HAP-1 (cell line): ENCODE results near the gene ATM.

Experiments
- DNase-seq, 2 experiments: peaks; one replicate each; pipeline ENCODE4 v3.0.0-alpha.2; 2016 to 2020; ENCODE audit warnings: low spot score in 2 of 2
- H3K27me3 ChIP-seq: fragments of 250-450 bp; sonication (Bioruptor Pico); 2 replicates; pipeline ENCODE4 v1.5.1; 2020; ENCODE audit warnings: low read depth, mild to moderate bottlenecking, moderate library complexity
- H3K36me3 ChIP-seq: fragments of 250-450 bp; sonication (Bioruptor Pico); replicated peaks from 2 replicates; pipeline ENCODE4 v1.5.1; 2020; ENCODE audit warnings: mild to moderate bottlenecking
- H3K4me1 ChIP-seq: fragments of 250-450 bp; sonication (Bioruptor Pico); 2 replicates; pipeline ENCODE4 v1.5.1; 2020; ENCODE audit warnings: mild to moderate bottlenecking
- H3K4me3 ChIP-seq: fragments of 250-450 bp; sonication (Bioruptor Pico); 2 replicates; pipeline ENCODE4 v1.5.1; 2020; ENCODE audit warnings: mild to moderate bottlenecking, moderate library complexity
- H3K9me3 ChIP-seq: fragments of 250-450 bp; sonication (Bioruptor Pico); 2 replicates; pipeline ENCODE4 v1.5.1; 2020; ENCODE audit warnings: mild to moderate bottlenecking, moderate library complexity
- in situ Hi-C: fragments of 300-500 bp; cut with MboI; formaldehyde crosslinking; loops from 3 replicates; pipeline ENCODE4 v1.14.3; 2020; ENCODE audit warnings: low sequenced_read_pairs, inconsistent platforms, mixed read lengths

Gene ATM

DNA sequence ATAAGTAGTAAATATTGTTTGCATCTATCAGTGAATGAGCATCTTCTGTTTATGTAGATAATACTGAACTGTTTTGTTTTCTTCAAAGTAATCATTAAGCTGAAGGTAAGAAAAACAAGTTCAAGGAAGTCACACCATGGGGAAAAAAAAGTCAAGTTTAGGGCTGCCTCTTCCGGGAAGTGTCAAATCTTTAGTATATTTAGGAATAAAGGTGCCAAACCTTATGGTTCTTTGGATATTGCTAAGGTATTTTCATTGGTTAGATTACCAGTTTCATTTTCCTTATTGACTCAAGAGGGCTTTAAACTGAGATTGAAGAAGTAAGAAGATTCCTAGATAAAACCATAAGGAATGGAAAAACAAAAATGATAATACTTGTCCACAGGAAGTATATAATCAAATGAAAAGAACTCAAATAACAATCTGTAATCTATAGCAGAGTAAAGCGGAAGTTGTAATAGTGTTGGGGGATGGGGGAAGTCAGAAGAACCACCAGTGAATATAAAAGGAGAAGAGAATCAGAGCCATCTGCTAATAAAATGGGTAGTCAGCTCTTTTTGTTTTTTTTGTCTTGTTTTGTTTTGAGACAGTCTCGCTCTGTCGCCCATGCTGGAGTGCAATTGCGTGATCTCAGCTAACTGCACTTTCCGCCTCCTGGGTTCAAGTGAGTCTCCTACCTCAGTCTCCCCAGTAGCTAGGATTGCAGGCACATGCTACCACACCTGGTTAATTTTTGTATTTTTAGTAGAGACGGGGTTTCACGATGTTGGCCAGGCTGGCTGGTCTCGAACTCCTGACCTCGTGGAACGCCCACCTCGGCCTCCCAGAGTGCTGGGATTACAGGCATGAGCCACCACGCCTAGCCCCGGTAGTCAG lies 2.3 kb downstream of the ATM start:
- no peaks in the 10 kb centered on the region for H3K9me3 ChIP-seq
- H3K4me1 ChIP-seq: peaks cover 21% of the 10 kb centered on the region
- no peak for DNase-seq
- peak overlapping the region; percentile 69 for H3K4me3 ChIP-seq
- in situ Hi-C loops: loop anchor here (10.0 to 25.0 kb wide), 2 partner anchors 270 to 437 kb away; partner anchors contain the start of genes DDX10 and POGLUT3
- peaks cover 27% of the 10 kb centered on the region for H3K36me3 ChIP-seq
- H3K27me3 ChIP-seq: no peaks in the 10 kb centered on the region

- Histone ChIP-seq H3K4me3 (no peak overlapping the region), H3K9me3 (no peaks in the 10 kb centered on the region), H3K4me1 (peaks cover 16% of the 10 kb centered on the region), H3K36me3 (peaks cover 35% of the 10 kb centered on the region), H3K27me3 (no peaks in the 10 kb centered on the region)
- DNase-seq: no peak
- in situ Hi-C loops: loop anchor here (10.0 kb wide), 1 partner anchor 269 kb away; the partner anchor contains the start of gene POGLUT3
Measured at GRCh38 chr11:108226036-108226435, 3.2 kb downstream of the ATM start.

- in situ Hi-C loops: loop anchor here (10.0 kb wide), 1 partner anchor 267 kb away; the partner anchor contains the start of gene POGLUT3
- Histone ChIP-seq H3K27me3 (no peaks in the 10 kb centered on the region), H3K4me3 (no peak overlapping the region), H3K4me1 (peaks cover 16% of the 10 kb centered on the region), H3K9me3 (no peaks in the 10 kb centered on the region; the same call in 1 of the 2 replicates), H3K36me3 (peaks cover 45% of the 10 kb centered on the region)
- DNase-seq: no peak
Measured at GRCh38 chr11:108228251-108228650, 5.4 kb downstream of the ATM start.

DNA sequence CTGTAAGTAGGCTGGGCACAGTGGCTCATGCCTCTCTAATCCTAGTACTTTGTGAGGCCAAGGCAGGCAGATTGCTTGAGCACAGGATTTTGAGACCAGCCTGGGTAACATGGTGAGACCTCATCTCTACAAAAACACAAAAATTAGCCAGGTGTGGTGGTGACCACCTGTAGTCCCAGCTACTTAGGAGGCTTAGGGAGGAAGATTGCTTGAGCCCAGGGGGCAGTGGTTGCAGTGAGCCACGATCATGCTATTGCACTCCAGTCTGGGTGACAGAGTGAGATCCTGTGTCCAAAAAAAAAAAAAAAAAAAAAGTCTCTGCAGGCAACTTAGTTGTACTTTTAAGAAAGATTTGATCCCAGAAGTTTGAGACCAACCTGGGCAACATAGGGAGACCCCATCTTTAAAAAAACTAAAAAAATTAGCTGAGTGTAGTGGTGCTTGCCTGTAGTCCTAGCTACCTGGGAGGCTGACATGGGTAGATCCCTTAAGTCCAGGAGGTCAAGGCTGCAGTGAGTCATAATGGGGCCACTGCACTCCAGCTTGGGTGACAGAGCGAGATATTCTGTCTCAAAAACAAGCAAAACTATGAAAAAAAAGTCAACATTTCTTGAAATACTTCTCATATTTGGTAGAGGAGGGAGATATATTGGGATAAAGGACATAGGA lies 10.5 kb downstream of the ATM start:
- H3K9me3 ChIP-seq: no peaks in the 10 kb centered on the region; the same call in 1 of the 2 replicates
- no peaks in the 10 kb centered on the region; the same call in 1 of the 2 replicates for H3K4me1 ChIP-seq
- in situ Hi-C loops: no loop called here
- H3K4me3 ChIP-seq: no peak overlapping the region
- no peak for DNase-seq
- H3K27me3 ChIP-seq: no peaks in the 10 kb centered on the region
- H3K36me3 ChIP-seq: peaks cover 52% of the 10 kb centered on the region

DNA sequence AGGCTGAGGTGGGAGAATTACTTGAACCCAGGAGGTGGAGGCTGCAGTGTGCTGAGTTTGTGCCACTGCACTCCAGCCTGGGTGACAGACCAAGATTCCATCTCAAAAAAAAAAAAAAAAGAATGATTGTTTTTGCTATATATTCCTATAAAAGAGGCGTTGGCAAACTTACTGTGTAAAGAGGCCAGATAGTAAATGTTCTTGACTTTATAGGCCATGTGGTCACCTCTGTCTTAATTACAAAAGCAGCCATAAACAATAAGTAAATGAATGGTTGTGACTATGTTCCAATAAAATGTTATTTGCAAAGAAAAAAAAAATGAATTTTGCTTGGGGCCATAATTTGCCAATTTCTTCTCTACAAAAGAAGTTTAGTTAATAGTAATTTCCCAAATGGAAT lies 12.3 kb downstream of the ATM start:
- DNase-seq: no peak
- H3K4me3 ChIP-seq: no peak overlapping the region
- in situ Hi-C loops: no loop called here
- no peaks in the 10 kb centered on the region for H3K27me3 ChIP-seq
- H3K36me3 ChIP-seq: peaks cover 40% of the 10 kb centered on the region
- H3K9me3 ChIP-seq: no peaks in the 10 kb centered on the region; the same call in 1 of the 2 replicates
- H3K4me1 ChIP-seq: no peaks in the 10 kb centered on the region

DNA sequence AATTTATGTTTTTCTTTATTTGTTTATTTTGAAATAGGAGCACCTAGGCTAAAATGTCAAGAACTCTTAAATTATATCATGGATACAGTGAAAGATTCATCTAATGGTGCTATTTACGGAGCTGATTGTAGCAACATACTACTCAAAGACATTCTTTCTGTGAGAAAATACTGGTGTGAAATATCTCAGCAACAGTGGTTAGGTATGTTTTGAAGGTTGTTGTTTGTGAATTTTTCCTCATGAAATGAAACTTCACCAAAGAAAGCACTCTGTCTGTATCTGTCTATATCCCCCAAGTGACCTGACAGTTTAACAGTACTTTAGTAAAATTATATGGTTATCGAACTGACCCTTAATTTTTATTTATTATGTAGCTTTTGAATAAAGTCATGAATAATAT lies 12.8 kb downstream of the ATM start:
- in situ Hi-C loops: no loop called here
- Histone ChIP-seq H3K27me3 (no peaks in the 10 kb centered on the region), H3K9me3 (no peaks in the 10 kb centered on the region; the same call in 1 of the 2 replicates), H3K4me1 (no peaks in the 10 kb centered on the region), H3K4me3 (no peak overlapping the region), H3K36me3 (peaks cover 40% of the 10 kb centered on the region)
- no peak for DNase-seq

DNA sequence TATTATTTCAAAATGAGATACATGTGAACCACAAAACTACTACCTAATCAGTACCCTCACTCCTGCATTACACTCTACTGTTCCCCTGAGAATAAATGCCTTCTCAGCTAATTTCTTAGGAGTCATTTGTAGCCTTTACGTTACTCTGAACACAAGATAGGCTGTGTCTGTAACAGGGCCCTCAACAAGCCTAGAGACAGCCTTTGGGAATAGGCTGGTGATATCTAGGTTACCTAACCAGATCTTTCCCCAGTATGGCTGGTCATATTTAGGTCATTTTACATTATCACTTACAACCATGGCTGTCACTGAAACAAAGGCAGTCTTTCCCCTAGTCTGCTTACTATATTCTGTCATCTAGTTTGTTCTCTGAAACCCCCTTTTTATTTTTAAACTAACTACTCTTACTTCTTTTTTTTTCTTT lies 14.2 kb downstream of the ATM start:
- Histone ChIP-seq H3K9me3 (no peaks in the 10 kb centered on the region), H3K27me3 (no peaks in the 10 kb centered on the region), H3K4me1 (no peaks in the 10 kb centered on the region), H3K36me3 (peaks cover 28% of the 10 kb centered on the region), H3K4me3 (no peak overlapping the region)
- in situ Hi-C loops: no loop called here
- DNase-seq: no peak

DNA sequence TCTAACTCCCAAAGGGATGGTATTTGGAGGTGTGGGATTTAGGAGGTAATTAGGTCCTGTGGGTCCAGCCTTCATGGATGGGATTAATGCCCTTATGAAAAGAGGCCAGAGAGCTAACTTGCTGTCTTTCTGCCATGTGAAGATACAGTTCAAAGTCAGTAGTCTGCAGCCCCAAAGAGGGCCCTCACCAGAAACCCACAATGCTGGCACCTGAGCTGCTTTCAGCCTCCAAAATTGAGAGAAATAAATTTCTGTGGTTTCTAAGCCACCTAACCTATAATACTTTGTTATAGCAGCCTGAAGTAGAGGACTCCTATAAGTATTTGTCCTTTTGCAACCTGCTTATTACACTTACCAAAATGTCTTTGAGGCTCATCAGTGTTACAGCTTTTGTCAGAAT lies 16.2 kb downstream of the ATM start:
- in situ Hi-C loops: no loop called here
- DNase-seq: no peak
- Histone ChIP-seq H3K9me3 (no peaks in the 10 kb centered on the region), H3K36me3 (peaks cover 24% of the 10 kb centered on the region), H3K4me3 (no peak overlapping the region), H3K27me3 (no peaks in the 10 kb centered on the region), H3K4me1 (no peaks in the 10 kb centered on the region)

- Histone ChIP-seq H3K36me3 (peaks cover 28% of the 10 kb centered on the region), H3K9me3 (no peaks in the 10 kb centered on the region), H3K4me3 (no peak overlapping the region), H3K4me1 (no peaks in the 10 kb centered on the region), H3K27me3 (no peaks in the 10 kb centered on the region)
- in situ Hi-C loops: no loop called here
- no peak for DNase-seq
Measured at GRCh38 chr11:108241330-108242037, 18.6 kb downstream of the ATM start.

DNA sequence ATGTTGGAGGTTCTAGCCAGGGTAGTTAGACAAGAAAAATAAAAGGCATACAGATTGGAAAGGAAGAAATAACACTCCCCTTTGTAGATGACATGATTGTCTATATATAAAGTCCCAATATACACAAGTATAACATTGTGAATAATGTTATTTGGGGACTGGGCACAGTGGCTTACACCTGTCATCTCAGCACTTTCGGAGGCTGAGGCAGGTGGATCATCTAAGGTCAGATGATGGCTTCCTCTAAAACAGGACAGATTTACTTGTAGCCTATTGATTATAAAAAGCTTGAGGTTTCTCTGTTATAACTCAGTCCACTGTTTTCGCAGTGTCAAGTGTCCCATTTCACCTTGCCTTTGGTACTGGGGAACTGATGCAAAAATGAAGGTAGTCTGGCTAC lies 19.6 kb downstream of the ATM start:
- in situ Hi-C loops: no loop called here
- H3K27me3 ChIP-seq: no peaks in the 10 kb centered on the region
- H3K4me1 ChIP-seq: no peaks in the 10 kb centered on the region
- H3K4me3 ChIP-seq: no peak overlapping the region
- no peak for DNase-seq
- peaks cover 29% of the 10 kb centered on the region for H3K36me3 ChIP-seq
- no peaks in the 10 kb centered on the region for H3K9me3 ChIP-seq

DNA sequence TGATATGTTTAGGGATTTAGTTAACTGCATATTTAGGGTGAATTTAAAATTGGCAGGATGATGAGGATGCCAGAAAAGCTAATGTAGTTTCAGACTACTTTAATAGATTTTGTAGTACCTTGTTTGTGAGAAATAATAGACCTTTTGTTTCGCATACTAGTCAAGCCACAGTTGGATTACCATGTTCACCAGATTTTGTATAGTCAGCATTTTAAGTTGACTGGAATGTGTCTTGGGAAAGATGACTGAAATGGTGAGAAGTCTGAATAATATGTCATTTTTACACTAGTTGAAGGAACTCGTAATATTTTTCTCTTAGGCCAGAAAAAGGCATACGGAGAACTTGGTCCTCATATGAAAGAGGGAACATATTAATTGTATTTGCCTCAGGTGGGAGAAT lies 23.4 kb downstream of the ATM start:
- Histone ChIP-seq H3K4me1 (no peaks in the 10 kb centered on the region), H3K9me3 (no peaks in the 10 kb centered on the region), H3K27me3 (no peaks in the 10 kb centered on the region), H3K4me3 (no peak overlapping the region), H3K36me3 (peaks cover 30% of the 10 kb centered on the region)
- in situ Hi-C loops: no loop called here
- DNase-seq: no peak

GRCh38 chr11:108246885-108247284 lies 24.0 kb downstream of the ATM start:
- Histone ChIP-seq H3K4me3 (no peak overlapping the region), H3K36me3 (peaks cover 34% of the 10 kb centered on the region), H3K9me3 (no peaks in the 10 kb centered on the region), H3K4me1 (no peaks in the 10 kb centered on the region), H3K27me3 (no peaks in the 10 kb centered on the region)
- DNase-seq: no peak
- in situ Hi-C loops: no loop called here

- Histone ChIP-seq H3K27me3 (no peaks in the 10 kb centered on the region), H3K9me3 (no peaks in the 10 kb centered on the region), H3K36me3 (peaks cover 49% of the 10 kb centered on the region), H3K4me1 (no peaks in the 10 kb centered on the region), H3K4me3 (no peak overlapping the region)
- DNase-seq: no peak
- in situ Hi-C loops: no loop called here
Measured at GRCh38 chr11:108253176-108253575, 30.3 kb downstream of the ATM start.
